ENCODE measurements around the gene HELLS. TPM values are rescaled to one million over a fixed set of nuclear protein-coding genes. Genes with fewer than 3 reads are reported as not detected.

HELLS gene
- total RNA-seq, 1 donor from 2014 or later = 11.7 TPM

- Mint-ChIP-seq H3K27ac (ENCODE audit: unreplicated experiment) (no peak overlapping the region), H3K27me3 (ENCODE audit: low read depth) (no peaks in the 10 kb centered on the region), H3K4me1 (ENCODE audit: low read depth) (no peaks in the 10 kb centered on the region), H3K9me3 (ENCODE audit: low read depth) (no peaks in the 10 kb centered on the region), H3K36me3 (ENCODE audit: low read depth) (peaks cover 1% of the 10 kb centered on the region), H3K4me3 (ENCODE audit: unreplicated experiment) (no peak overlapping the region)
- TF ChIP-seq CTCF (IDR thresholded peaks at IDR 0.05) = no peak
- no peak for DNase-seq (ENCODE audit: low spot score)
Measured at GRCh38 chr10:94583124-94583523, 37.5 kb downstream of the HELLS start.

- Mint-ChIP-seq H3K9me3 (ENCODE audit: low read depth) (no peaks in the 10 kb centered on the region), H3K36me3 (ENCODE audit: low read depth) (peaks cover 11% of the 10 kb centered on the region)
Measured at GRCh38 chr10:94591461-94592205, 46.0 kb downstream of the HELLS start.

GRCh38 chr10:94602729-94603515 lies 57.3 kb downstream of the HELLS start:
- Mint-ChIP-seq H3K27me3 (ENCODE audit: low read depth) (no peaks in the 10 kb centered on the region), H3K36me3 (ENCODE audit: low read depth) (peaks cover 18% of the 10 kb centered on the region), H3K9me3 (ENCODE audit: low read depth) (no peaks in the 10 kb centered on the region), H3K4me3 (ENCODE audit: unreplicated experiment) (no peak overlapping the region), H3K27ac (ENCODE audit: unreplicated experiment) (no peak overlapping the region), H3K4me1 (ENCODE audit: low read depth) (peaks cover 7% of the 10 kb centered on the region)
- TF ChIP-seq CTCF (IDR thresholded peaks at IDR 0.05) = no peak
- DNase-seq (ENCODE audit: low spot score) = no peak

More at GRCh38 chr10:94591461-94592205, 46.0 kb downstream of the HELLS start:
- Mint-ChIP-seq H3K27me3 (ENCODE audit: low read depth) (no peaks in the 10 kb centered on the region), H3K4me3 (ENCODE audit: unreplicated experiment) (no peak overlapping the region), H3K4me1 (ENCODE audit: low read depth) (no peaks in the 10 kb centered on the region), H3K27ac (ENCODE audit: unreplicated experiment) (no peak overlapping the region)
- no peak for DNase-seq (ENCODE audit: low spot score)
- no peak for TF ChIP-seq CTCF (IDR thresholded peaks at IDR 0.05)

GRCh38 chr10:94607111-94607510 lies 61.5 kb downstream of the HELLS start:
- Mint-ChIP-seq H3K27ac (ENCODE audit: unreplicated experiment) (no peak overlapping the region), H3K36me3 (ENCODE audit: low read depth) (peaks cover 16% of the 10 kb centered on the region), H3K9me3 (ENCODE audit: low read depth) (no peaks in the 10 kb centered on the region), H3K4me1 (ENCODE audit: low read depth) (peaks cover 7% of the 10 kb centered on the region), H3K27me3 (ENCODE audit: low read depth) (no peaks in the 10 kb centered on the region), H3K4me3 (ENCODE audit: unreplicated experiment) (no peak overlapping the region)
- TF ChIP-seq CTCF (IDR thresholded peaks at IDR 0.05) = no peak
- no peak for DNase-seq (ENCODE audit: low spot score)

- Mint-ChIP-seq H3K27ac (ENCODE audit: unreplicated experiment) (no peak overlapping the region), H3K4me1 (ENCODE audit: low read depth) (no peaks in the 10 kb centered on the region), H3K27me3 (ENCODE audit: low read depth) (no peaks in the 10 kb centered on the region), H3K36me3 (ENCODE audit: low read depth) (peaks cover 10% of the 10 kb centered on the region), H3K9me3 (ENCODE audit: low read depth) (no peaks in the 10 kb centered on the region), H3K4me3 (ENCODE audit: unreplicated experiment) (no peak overlapping the region)
- TF ChIP-seq CTCF (IDR thresholded peaks at IDR 0.05) = no peak
- no peak for DNase-seq (ENCODE audit: low spot score)
Measured at GRCh38 chr10:94608559-94608958, 63.0 kb downstream of the HELLS start.

Measured in chondrocyte (in vitro differentiated cells).